Ovary (tissue), 3 donors: ENCODE measurements around the gene TOMM70.

Experiments
- CTCF ChIP-seq, 3 donors: fragments of 450-650 bp in 2 of 3; fragments of 200-600 bp in 1 of 3; IDR thresholded peaks; one replicate each; pipeline versions ENCODE4 v1.5.1 to v1.8.0; 2016 to 2022; ENCODE audit warnings: antibody characterized with exemption in 3 of 3, mild to moderate bottlenecking in 1 of 3
- EP300 ChIP-seq: sonication (generic); formaldehyde crosslinking; IDR thresholded peaks from one replicate; pipeline ENCODE4 v1.6.1; 2017; ENCODE audit warnings: antibody characterized with exemption
- POLR2A ChIP-seq: fragments of 450-650 bp; IDR thresholded peaks from one replicate; pipeline ENCODE4 v1.6.1; 2017; ENCODE audit warnings: antibody characterized with exemption, mild to moderate bottlenecking, moderate library complexity
- donor health status: DM: no; HTN: no; CAD: no.

- TF ChIP-seq CTCF (IDR thresholded peaks at IDR 0.05): no peak
- no peak for TF ChIP-seq POLR2A
- TF ChIP-seq EP300: no peak
Observed at GRCh38 chr3:100437721-100438622, 37.1 kb upstream of the TOMM70 start.
